H1 (cell line): ENCODE results near the gene PLEKHA5. TPM values are rescaled to one million over a fixed set of nuclear protein-coding genes. Genes with fewer than 3 reads are reported as not detected.
A peak's percentile ranks its signal among the peaks of the same experiment; 100 is the strongest.

Experiments
- CTCF ChIA-PET: fragments of 300-600 bp; sonication (Branson Sonifier 250); formaldehyde crosslinking; loops from one replicate; lab custom pipeline; 2021; ENCODE audit not compliant: partially characterized antibody; lab: Charles Lee
- POLR2A ChIA-PET: fragments of 300-600 bp; sonication (Branson Sonifier 250); formaldehyde crosslinking; loops from one replicate; lab custom pipeline; 2021; ENCODE audit warnings: inconsistent platforms; ENCODE audit not compliant: partially characterized antibody; lab: Charles Lee
- DNase-seq, 2 experiments: peaks; one replicate each; pipeline versions ENCODE4 v3.0.0 to v3.0.0-alpha.2; 2010 to 2022; ENCODE audit warnings: low spot score in 2 of 2, low read depth in 1 of 2, mixed read lengths in 1 of 2
- FAIRE-seq: peaks from 2 replicates; lab custom pipeline; 2011; peaks lifted over from hg19 to GRCh38; lab: Jason Lieb, UNC
- H2AFZ ChIP-seq: 2 replicates; pipeline ENCODE4 v1.8.1; 2012; ENCODE audit warnings: low read length, inconsistent platforms
- H2AK5ac ChIP-seq: 2 replicates; pipeline ENCODE4 v1.6.1; 2013; ENCODE audit warnings: low read depth, low read length
- H2BK120ac ChIP-seq: replicated peaks from 2 replicates; pipeline ENCODE3; 2013; ENCODE audit warnings: low read depth, low read length, inconsistent platforms
- H2BK12ac ChIP-seq: 2 replicates; pipeline ENCODE4 v1.6.1; 2013; ENCODE audit warnings: low read depth, low read length
- H2BK15ac ChIP-seq: 2 replicates; pipeline ENCODE4 v1.6.1; 2013; ENCODE audit warnings: low read length
- H2BK20ac ChIP-seq: 2 replicates; pipeline ENCODE4 v1.6.1; 2013; ENCODE audit warnings: low read length
- H2BK5ac ChIP-seq: 2 replicates; pipeline ENCODE4 v1.6.1; 2013; ENCODE audit warnings: low read depth, low read length
- H3K14ac ChIP-seq: 2 replicates; pipeline ENCODE4 v1.6.1; 2013; ENCODE audit warnings: inconsistent platforms; ENCODE audit not compliant: insufficient read length
- H3K18ac ChIP-seq: 2 replicates; pipeline ENCODE4 v1.6.1; 2013; ENCODE audit warnings: low read length; ENCODE audit errors: extremely low read depth
- H3K23ac ChIP-seq: 2 replicates; pipeline ENCODE4 v1.6.1; 2013; ENCODE audit warnings: inconsistent platforms; ENCODE audit not compliant: insufficient read length
- H3K23me2 ChIP-seq: 2 replicates; pipeline ENCODE4 v1.6.1; 2013; ENCODE audit warnings: low read depth, low read length
- H3K27ac ChIP-seq: 2 replicates; pipeline ENCODE4 v1.6.1; 2011; ENCODE audit warnings: low read depth, low read length, inconsistent platforms
- H3K27me3 ChIP-seq, 4 experiments: replicated peaks in 1 of 4; 1 replicate in 1 of 4; 2 replicates in 3 of 4; pipeline versions ENCODE4 v1.6.1 to v1.8.1; 2011 to 2013; ENCODE audit warnings: low read length in 3 of 4, mild to moderate bottlenecking in 3 of 4, inconsistent platforms in 2 of 4, mixed read lengths in 2 of 4, moderate library complexity in 1 of 4; ENCODE audit not compliant: control insufficient read depth in 3 of 4, insufficient read depth in 3 of 4; ENCODE audit errors: extremely low read depth in 1 of 4
- H3K36me3 ChIP-seq, 4 experiments: 2 replicates each; pipeline versions ENCODE4 v1.6.1 to v1.8.1; 2011 to 2013; ENCODE audit warnings: mild to moderate bottlenecking in 4 of 4, low read length in 3 of 4, moderate library complexity in 2 of 4, control low read depth in 1 of 4, inconsistent platforms in 1 of 4; ENCODE audit not compliant: insufficient read depth in 4 of 4, control insufficient read depth in 2 of 4
- H3K4ac ChIP-seq: replicated peaks from 2 replicates; pipeline ENCODE3; 2013; ENCODE audit warnings: low read length, low read depth, mixed read lengths, inconsistent platforms; ENCODE audit not compliant: insufficient read length
- H3K4me1 ChIP-seq, 4 experiments: replicated peaks in 1 of 4; 1 replicate in 1 of 4; 2 replicates in 3 of 4; pipeline versions ENCODE4 v1.6.1 to v1.8.1; 2011 to 2013; ENCODE audit warnings: low read length in 3 of 4, inconsistent platforms in 2 of 4, mixed read lengths in 1 of 4; ENCODE audit not compliant: insufficient read depth in 4 of 4, control insufficient read depth in 3 of 4
- H3K4me2 ChIP-seq, 2 experiments: 2 replicates each; pipeline versions ENCODE4 v1.6.1 to v1.8.1; 2011 to 2013; ENCODE audit warnings: low read depth in 2 of 2, low read length in 2 of 2, control low read depth in 1 of 2, inconsistent platforms in 1 of 2, mild to moderate bottlenecking in 1 of 2; ENCODE audit not compliant: insufficient read depth in 1 of 2
- H3K4me3 ChIP-seq, 4 experiments: fragments of 200-600, 300-600 bp in 1 of 4; sonication (generic), shearing (Covaris generic), sonication (Bioruptor Twin) in 1 of 4; 2 replicates each; pipeline versions ENCODE4 v1.5.1 to v1.8.1; 2011 to 2016; ENCODE audit warnings: low read length in 4 of 4, low read depth in 3 of 4, control low read depth in 2 of 4, inconsistent platforms in 2 of 4, mild to moderate bottlenecking in 2 of 4, mixed read lengths in 1 of 4, moderate library complexity in 1 of 4; ENCODE audit not compliant: insufficient read depth in 2 of 4; ENCODE audit errors: extremely low read depth in 1 of 4
- H3K56ac ChIP-seq: replicated peaks from 2 replicates; pipeline ENCODE3; 2013; ENCODE audit warnings: low read depth, mild to moderate bottlenecking, mixed read lengths, low read length, inconsistent platforms; ENCODE audit not compliant: insufficient read length
- H3K79me1 ChIP-seq: 2 replicates; pipeline ENCODE4 v1.6.1; 2013; ENCODE audit warnings: low read depth, low read length, control low read depth
- H3K79me2 ChIP-seq, 2 experiments: 2 replicates each; pipeline versions ENCODE4 v1.6.1 to v1.8.1; 2012 to 2013; ENCODE audit warnings: low read length in 2 of 2, mild to moderate bottlenecking in 2 of 2, inconsistent platforms in 1 of 2; ENCODE audit not compliant: insufficient read depth in 2 of 2, control insufficient read depth in 1 of 2
- H3K9ac ChIP-seq, 4 experiments: replicated peaks in 1 of 4; 1 replicate in 1 of 4; 2 replicates in 3 of 4; pipeline versions ENCODE4 v1.6.1 to v1.8.1; 2011 to 2013; ENCODE audit warnings: low read depth in 3 of 4, low read length in 3 of 4, control low read depth in 2 of 4, mild to moderate bottlenecking in 2 of 4, moderate library complexity in 2 of 4, inconsistent platforms in 1 of 4; ENCODE audit errors: extremely low read depth in 1 of 4
- H3K9me3 ChIP-seq, 2 experiments: 2 replicates each; pipeline versions ENCODE4 v1.6.1 to v1.8.1; 2012 to 2013; ENCODE audit warnings: mild to moderate bottlenecking in 2 of 2, moderate library complexity in 2 of 2, control low read depth in 1 of 2, inconsistent platforms in 1 of 2, low read depth in 1 of 2, low read length in 1 of 2, mixed read lengths in 1 of 2; ENCODE audit not compliant: insufficient read depth in 2 of 2
- H4K20me1 ChIP-seq, 2 experiments: replicated peaks in 1 of 2; 2 replicates each; pipeline versions ENCODE3 to v1.8.1; 2011 to 2013; ENCODE audit warnings: inconsistent platforms in 2 of 2, low read length in 2 of 2, mild to moderate bottlenecking in 1 of 2; ENCODE audit not compliant: insufficient read depth in 2 of 2, control insufficient read depth in 1 of 2
- H4K5ac ChIP-seq: 2 replicates; pipeline ENCODE4 v1.6.1; 2013; ENCODE audit warnings: low read length, low read depth, mixed read lengths, inconsistent platforms; ENCODE audit not compliant: insufficient read length
- H4K8ac ChIP-seq: 2 replicates; pipeline ENCODE4 v1.8.0; 2013; ENCODE audit warnings: mild to moderate bottlenecking, moderate library complexity, low read length, inconsistent platforms; ENCODE audit not compliant: insufficient read depth; ENCODE audit errors: extremely low read depth
- H4K91ac ChIP-seq: replicated peaks from 2 replicates; pipeline ENCODE3; 2013; ENCODE audit warnings: low read length, mixed read lengths, inconsistent platforms; ENCODE audit not compliant: insufficient read length
- CTBP2 ChIP-seq: IDR thresholded peaks from 2 replicates; pipeline ENCODE4 v1.7.0; 2011; ENCODE audit warnings: borderline replicate concordance, mild to moderate bottlenecking, moderate library complexity, mixed read lengths, low read length; ENCODE audit not compliant: insufficient read depth, insufficient read length
- EZH2 ChIP-seq: fragments of 200-600 bp; sonication (generic); IDR thresholded peaks from 2 replicates; pipeline ENCODE4 v1.7.1; 2012; ENCODE audit warnings: low read depth, mild to moderate bottlenecking, moderate library complexity, low read length, inconsistent platforms; ENCODE audit not compliant: severe bottlenecking
- HDAC2 ChIP-seq, 2 experiments: fragments of 300-600 bp in 1 of 2; sonication (generic) in 1 of 2; IDR thresholded peaks; 2 replicates each; pipeline ENCODE4 v1.6.1; 2011 to 2012; ENCODE audit warnings: low read depth in 2 of 2, low read length in 2 of 2, mild to moderate bottlenecking in 2 of 2, moderate library complexity in 2 of 2, borderline replicate concordance in 1 of 2, inconsistent platforms in 1 of 2
- KDM5A ChIP-seq: fragments of 200-600 bp; IDR thresholded peaks from 2 replicates; pipeline ENCODE4 v1.7.1; 2012; ENCODE audit warnings: mild to moderate bottlenecking, low read length, inconsistent platforms, mixed read lengths
- NANOG ChIP-seq: IDR thresholded peaks from 2 replicates; pipeline ENCODE4 v1.6.1; 2011; ENCODE audit warnings: low read length, low read depth, mild to moderate bottlenecking, inconsistent platforms; ENCODE audit not compliant: insufficient read depth, poor library complexity, severe bottlenecking
- SIRT6 ChIP-seq: IDR thresholded peaks from one replicate; pipeline ENCODE4 v1.7.1; 2012; ENCODE audit warnings: low read length, inconsistent platforms
- TEAD4 ChIP-seq: IDR thresholded peaks from 2 replicates; pipeline ENCODE4 v1.6.1; 2012; ENCODE audit warnings: low read depth, low read length, inconsistent platforms, mixed read lengths
- WGBS, 2 experiments: shearing (Covaris generic) in 1 of 2; methylation state at CpG; one replicate each; pipeline versions ENCODE4 v1.1.6 to v1.1.7; 2013 to 2015; ENCODE audit warnings: low lambda C conversion rate in 2 of 2, mixed read lengths in 2 of 2, inconsistent platforms in 1 of 2, low coverage in 1 of 2, missing lambda C conversion rate in 1 of 2; ENCODE audit not compliant: insufficient replicate concordance in 2 of 2, insufficient coverage in 1 of 2, insufficient read length in 1 of 2; ENCODE audit errors: extremely low coverage in 1 of 2, missing lambda C conversion rate in 1 of 2; 5-methylcytosine and 5-hydroxymethylcytosine counted together
- polyA plus RNA-seq, 7 experiments: library from polyadenylated mRNA; depleted of rRNA in 3 of 7; stranded (reverse) in 5 of 7; unstranded in 2 of 7; fragments of >200 nt in 5 of 7; fragments of 200-250 nt in 2 of 7; gene quantifications; 1 replicate in 5 of 7; 2 replicates in 1 of 7; 4 replicates in 1 of 7; pipeline versions ENCODE4 v1.2.1 to v1.2.3, GENCODE V29; 2011 to 2013; ENCODE audit warnings: missing spikeins in 2 of 7, mixed read lengths in 2 of 7
- total RNA-seq: library from RNA; stranded (reverse); fragmentation: NEBNext Ultra II Directional; extraction: Animal tissue kit (Norgen Biotek cat#: 25700); gene quantifications from 2 replicates; pipeline ENCODE4 v1.2.1, GENCODE V29; 2021
- TF ChIP-seq, protein P1 (sequence below), 3 experiments: IDR thresholded peaks; 1 replicate in 2 of 3; 2 replicates in 1 of 3; pipeline versions ENCODE4 v1.5.1 to v1.6.1; 2011; ENCODE audit warnings: low read length in 3 of 3, mild to moderate bottlenecking in 3 of 3, inconsistent platforms in 2 of 3, low read depth in 1 of 3, moderate library complexity in 1 of 3; ENCODE audit not compliant: insufficient read depth in 1 of 3; ENCODE audit errors: control extremely low read depth in 1 of 3
- TF ChIP-seq, protein P2 (sequence below): IDR thresholded peaks from 2 replicates; pipeline ENCODE4 v1.6.1; 2012; ENCODE audit warnings: inconsistent platforms

Gene PLEKHA5
- total and polyA plus RNA-seq, 2 of the 8 experiments (the other 6 are each of a cell fraction or from before 2014, with no cell fraction given) = 17.2 to 66.1 TPM

DNA sequence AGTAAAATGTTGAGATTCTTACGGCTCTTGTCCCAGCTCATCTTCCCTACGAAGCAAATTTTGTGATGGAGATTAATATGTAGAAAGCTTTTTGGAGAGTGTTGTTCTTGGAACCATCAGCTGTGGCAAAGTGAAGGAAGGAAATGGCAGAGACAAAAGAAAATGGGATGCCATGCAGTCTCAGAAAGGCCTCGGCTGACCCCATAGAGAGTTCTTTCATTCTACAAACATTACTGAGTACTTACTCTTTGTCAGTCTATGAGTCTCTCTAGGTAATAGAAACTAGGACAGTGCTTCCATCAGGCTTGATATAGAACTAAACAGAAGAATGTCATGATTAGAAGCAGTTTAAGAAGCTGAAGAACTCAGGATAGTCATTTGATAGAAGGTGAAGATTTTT lies 134.1 kb downstream of the PLEKHA5 start:
- Histone ChIP-seq H4K20me1 (no peaks in the 10 kb centered on the region), H2AK5ac (no peak overlapping the region), H3K27ac (no peak overlapping the region; the same call in 1 of the 2 replicates), H2AFZ (no peak overlapping the region), H3K14ac (no peak overlapping the region), H2BK5ac (no peak overlapping the region), H3K27me3 (no peaks in the 10 kb centered on the region), H3K79me2 (0 out of 4 replicates have a peak, but pooled peaks cover 0 to 2% of the 10 kb centered on the region in 2 experiments), H3K4me3 (peak overlapping the region in 1 of 4 experiments; percentile 7; a peak in 1 of 8 replicates), H3K4me2 (peak overlapping the region in 1 of 2 experiments; percentile 27; a peak in 1 of 4 replicates), H3K23me2 (no peaks in the 10 kb centered on the region; the same call in 1 of the 2 replicates), H4K91ac (no peak overlapping the region), H3K56ac (no peak overlapping the region), H2BK20ac (no peak overlapping the region), H3K36me3 (peaks cover 0 to 28% (median 5%) of the 10 kb centered on the region in 4 experiments; a peak in 3 of 8 replicates), H3K9me3 (no peaks in the 10 kb centered on the region), H2BK15ac (no peak overlapping the region), H2BK120ac (no peak overlapping the region), H4K5ac (no peak overlapping the region), H3K4ac (no peak overlapping the region), H2BK12ac (no peak overlapping the region), H3K18ac (no peak overlapping the region), H3K9ac (no peak overlapping the region), H3K79me1 (no peaks in the 10 kb centered on the region), H3K23ac (no peak overlapping the region), H4K8ac (no peak overlapping the region), H3K4me1 (peaks cover 0 to 8% (median 1%) of the 10 kb centered on the region in 4 experiments; a peak in 2 of 7 replicates)
- DNase-seq (peak in 1 of 2 experiments; percentile 25), FAIRE-seq (peak; percentile 80)
- WGBS, 2 experiments = 12% methylated on average over 3 of the region's 3 CpGs; no CpG with 5 or more reads in 1 of the 2 experiments
- CTCF ChIA-PET = interaction anchor here (1.1 kb wide), 1 partner anchor 25 kb away, joined by 3 read pairs; no protein-coding TSS in a partner anchor
- POLR2A ChIA-PET = no interaction called here
- TF ChIP-seq SIRT6 (no peak), EZH2 (no peak), HDAC2 (IDR thresholded peaks at IDR 0.05; ENCODE audit: borderline replicate concordance in 1 of 2, low read depth in 2 of 2, low read length in 2 of 2) (0 out of 4 replicates have a peak, but pooled peaks of 1 of the 2 experiments have one; percentile 8), CTBP2 (no peak), KDM5A (no peak), NANOG (peak; percentile 45), TEAD4 (no peak)
- TF ChIP-seq, protein P1, sequence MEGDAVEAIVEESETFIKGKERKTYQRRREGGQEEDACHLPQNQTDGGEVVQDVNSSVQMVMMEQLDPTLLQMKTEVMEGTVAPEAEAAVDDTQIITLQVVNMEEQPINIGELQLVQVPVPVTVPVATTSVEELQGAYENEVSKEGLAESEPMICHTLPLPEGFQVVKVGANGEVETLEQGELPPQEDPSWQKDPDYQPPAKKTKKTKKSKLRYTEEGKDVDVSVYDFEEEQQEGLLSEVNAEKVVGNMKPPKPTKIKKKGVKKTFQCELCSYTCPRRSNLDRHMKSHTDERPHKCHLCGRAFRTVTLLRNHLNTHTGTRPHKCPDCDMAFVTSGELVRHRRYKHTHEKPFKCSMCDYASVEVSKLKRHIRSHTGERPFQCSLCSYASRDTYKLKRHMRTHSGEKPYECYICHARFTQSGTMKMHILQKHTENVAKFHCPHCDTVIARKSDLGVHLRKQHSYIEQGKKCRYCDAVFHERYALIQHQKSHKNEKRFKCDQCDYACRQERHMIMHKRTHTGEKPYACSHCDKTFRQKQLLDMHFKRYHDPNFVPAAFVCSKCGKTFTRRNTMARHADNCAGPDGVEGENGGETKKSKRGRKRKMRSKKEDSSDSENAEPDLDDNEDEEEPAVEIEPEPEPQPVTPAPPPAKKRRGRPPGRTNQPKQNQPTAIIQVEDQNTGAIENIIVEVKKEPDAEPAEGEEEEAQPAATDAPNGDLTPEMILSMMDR (IDR thresholded peaks at IDR 0.05; ENCODE audit: control extremely low read depth in 1 of 3, insufficient read depth in 1 of 3, low read depth in 1 of 3, low read length in 3 of 3) = no peak
- TF ChIP-seq, protein P2, sequence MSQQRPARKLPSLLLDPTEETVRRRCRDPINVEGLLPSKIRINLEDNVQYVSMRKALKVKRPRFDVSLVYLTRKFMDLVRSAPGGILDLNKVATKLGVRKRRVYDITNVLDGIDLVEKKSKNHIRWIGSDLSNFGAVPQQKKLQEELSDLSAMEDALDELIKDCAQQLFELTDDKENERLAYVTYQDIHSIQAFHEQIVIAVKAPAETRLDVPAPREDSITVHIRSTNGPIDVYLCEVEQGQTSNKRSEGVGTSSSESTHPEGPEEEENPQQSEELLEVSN = no peak
